Iris pigment epithelial cell (primary cell): Measurements from ENCODE around the gene PEX7.
"Not testable (repeated sequence)": the region's sequence is repeated elsewhere in the genome, so short reads cannot be mapped to it uniquely, and the experiment has no call there.

Source experiments
- DNase-seq: peaks from one replicate; pipeline ENCODE4 v3.0.0-alpha.2; 2011; ENCODE audit warnings: low read depth

PEX7 gene

DNA sequence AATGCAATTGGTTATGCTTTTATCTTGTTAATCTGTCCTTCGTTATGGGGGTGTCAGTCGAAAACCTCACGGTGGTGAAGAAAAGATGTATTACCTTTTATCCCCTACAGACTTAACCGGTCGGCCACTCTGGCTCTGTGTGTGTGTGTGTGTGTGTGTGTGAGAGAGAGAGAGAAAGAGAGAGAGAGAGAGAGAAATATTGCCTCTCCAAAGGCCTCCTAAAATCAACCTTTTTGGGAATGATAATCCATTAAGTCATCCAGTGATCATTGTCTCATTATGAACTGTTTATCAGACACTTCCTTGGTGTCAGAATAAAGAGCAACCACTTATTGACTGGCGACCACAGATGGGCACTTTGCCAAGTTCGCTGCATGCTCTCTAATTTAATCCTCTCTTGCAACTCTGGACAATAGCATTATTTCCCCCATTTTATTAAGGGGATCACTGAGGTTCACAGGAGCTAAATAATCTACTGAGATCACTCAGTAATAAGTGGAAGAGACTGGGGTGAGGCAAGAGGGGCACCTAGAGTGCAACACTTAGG is 130.4 kb downstream of the PEX7 start:
- no peak for DNase-seq

DNA sequence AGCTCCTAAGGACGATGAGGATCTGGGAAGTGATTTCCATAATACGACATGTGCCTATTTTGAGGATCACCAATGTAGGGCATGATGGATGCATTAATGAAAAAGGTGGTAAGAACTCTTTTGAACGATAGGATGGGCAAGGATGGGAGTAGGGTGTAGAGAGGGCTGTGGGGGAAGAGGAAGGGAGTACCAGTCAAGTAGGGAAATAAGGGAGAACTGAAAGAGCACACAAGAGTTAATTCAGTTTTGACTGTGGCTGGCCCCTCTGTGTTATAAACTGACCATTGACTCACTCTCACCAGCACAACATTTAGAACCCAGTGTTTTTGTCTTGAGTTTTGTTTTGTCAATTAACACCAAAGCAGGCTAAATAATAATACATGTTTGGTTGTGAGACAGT is 132.7 kb downstream of the PEX7 start:
- DNase-seq, result no peak

DNA sequence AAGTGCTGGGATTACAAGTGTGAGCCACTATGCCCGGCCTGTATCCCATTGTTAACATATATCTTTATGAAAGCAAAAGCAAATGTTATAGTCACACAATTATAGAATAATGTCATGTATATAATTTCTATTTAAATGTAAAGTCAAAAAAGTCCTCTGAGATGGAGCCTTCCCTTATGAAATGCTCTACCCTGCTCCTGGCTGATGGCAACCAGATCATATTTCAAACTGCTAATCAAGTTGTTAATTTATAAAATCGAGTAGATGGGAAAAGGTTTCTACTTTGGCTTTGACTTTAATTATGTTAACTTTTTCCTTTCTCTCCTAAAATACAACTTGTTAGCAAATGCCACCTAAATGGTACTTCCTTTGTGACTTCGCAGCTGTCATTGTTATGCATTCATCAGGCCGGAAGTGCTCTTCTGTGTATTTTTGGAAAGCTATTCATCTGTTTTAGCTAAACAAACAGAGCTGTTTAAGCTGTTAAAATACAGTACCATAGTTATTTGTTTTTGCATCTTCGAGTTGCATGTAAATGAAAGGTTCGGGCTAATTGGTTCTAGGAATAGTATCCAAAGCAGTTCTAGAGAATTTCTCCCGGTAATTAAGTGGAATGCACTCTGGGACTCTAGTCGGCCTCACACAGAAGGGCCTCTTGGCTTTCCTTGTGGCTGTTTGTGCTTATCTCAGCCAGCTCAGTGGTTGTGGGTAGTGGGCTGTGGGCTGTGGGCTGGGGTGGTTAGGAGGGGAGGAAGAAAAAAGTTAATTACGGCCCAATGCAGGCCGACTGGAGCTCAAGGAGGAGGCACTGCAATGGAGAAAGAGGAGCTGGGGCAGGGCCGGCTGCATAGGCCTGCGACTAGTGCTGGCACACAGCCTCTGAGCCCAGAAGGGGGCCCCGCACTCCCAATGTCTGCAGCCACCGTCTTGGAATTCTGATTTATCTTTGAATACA is 134.5 kb downstream of the PEX7 start:
- no peak for DNase-seq

DNA sequence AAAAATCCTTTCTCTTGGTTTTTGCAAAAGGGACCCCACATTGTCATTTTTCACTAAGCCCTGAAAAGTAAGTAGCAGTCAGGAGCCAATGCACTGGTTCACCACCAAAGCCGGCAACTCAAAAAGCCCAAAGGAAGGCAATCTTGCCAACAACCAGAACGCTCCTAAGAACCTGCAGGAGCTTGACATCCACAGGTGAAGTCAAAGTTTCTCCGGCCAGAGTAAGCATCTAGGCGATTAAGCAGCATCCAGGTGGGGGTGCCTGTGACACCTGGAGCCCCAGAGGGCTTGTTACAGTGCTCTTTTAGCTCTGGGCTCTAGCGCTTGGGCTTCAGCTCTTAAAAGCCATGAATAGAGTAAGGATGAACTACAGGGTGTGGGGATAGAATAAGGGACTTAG is 135.8 kb downstream of the PEX7 start:
- no peak for DNase-seq

DNA sequence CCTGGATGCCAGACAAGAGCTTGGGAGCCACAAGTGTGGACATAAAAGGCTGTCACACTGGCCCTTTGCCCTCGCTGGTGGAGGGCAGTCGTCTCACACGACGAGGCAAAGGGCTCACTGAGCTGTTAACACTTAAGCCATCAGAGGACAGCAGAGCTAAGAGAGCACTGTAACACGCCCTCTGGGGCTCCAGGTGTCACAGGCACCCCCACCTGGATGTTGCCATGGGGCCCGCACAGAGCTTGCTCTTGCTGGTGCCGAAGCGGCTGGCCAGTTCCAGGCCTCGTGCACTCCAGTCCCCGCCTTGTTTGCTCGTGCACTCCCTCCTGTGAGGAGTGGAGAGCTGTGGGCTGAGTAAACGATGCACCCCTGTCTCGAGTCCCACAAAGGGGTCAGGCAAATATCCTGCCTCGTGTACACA is 137.1 kb downstream of the PEX7 start:
- DNase-seq, result no peak

DNA sequence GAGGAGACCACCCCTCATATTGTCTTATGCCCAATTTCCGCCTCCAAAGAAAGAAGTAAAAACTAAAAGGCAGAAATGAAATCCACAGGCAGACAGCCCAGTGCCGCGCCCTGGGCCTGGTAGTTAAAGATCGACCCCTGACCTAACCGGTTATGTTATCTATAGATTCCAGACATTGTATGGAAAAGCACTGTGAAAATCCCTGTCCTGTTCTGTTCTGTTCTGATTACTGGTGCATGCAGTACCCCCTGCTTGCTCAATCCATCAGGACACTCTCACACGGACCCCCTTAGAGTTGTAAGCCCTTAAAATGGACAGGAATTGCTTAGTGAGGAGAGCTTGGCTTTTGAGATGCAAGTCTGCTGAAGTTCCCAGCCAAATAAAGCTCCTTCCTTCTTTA is 137.5 kb downstream of the PEX7 start:
- not testable (repeated sequence) for DNase-seq

DNA sequence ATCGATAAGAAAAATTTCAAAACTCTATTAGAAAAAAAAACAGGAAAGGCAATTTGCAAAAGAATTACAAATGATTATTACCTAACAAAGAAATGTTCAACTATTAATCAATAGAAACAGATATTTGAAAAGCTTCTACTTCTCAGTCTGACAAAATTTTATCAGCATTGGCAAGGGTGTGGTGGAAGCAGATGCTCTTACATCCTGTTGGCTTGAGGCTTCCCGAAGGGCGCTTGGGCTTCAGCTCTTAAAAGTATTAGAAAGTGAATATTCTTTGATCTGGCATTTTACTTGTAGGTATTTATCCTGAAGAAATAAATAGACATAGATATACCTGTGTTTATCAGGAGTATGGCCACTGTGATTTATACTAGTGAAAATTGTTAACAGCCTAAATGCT is 138.4 kb downstream of the PEX7 start:
- no peak for DNase-seq

DNA sequence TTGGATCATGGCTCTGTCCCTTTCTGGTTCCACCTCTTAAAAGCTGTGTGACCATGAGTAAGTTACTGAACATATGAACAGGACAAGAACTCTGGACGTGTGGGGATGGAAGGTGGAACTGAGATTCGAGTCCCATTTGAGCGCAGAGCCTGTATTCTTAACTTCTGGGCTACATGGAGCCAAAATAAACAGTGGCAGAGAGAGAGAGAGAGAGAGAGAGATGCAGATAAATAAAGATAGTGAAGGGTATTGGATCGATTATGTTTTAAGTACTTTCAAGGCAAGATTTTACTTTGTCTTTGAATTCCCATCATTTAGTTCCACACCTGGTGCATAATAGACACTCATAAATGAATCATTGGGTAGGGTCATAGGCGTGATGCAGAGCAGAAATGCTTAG is 139.5 kb downstream of the PEX7 start:
- DNase-seq, result no peak

DNA sequence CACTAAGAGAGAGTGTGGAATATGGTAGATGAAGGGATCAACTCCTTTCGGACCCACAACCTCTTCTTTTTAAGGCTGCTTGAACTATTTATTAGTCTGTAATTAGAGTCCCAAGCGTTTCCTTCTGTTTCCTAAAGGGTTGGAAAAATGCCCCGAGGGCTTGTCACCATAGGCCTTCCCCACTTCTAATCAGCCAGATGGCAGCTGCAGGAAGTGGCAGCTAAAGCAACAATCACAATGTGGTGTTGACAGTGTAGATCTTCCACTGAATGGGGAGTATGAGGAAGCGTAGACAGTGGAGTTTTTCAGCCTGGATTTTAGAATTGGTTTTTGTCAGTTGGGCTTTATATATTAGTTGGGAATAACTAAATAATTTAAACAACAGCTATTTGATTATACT is 140.3 kb downstream of the PEX7 start:
- DNase-seq, result no peak

DNA sequence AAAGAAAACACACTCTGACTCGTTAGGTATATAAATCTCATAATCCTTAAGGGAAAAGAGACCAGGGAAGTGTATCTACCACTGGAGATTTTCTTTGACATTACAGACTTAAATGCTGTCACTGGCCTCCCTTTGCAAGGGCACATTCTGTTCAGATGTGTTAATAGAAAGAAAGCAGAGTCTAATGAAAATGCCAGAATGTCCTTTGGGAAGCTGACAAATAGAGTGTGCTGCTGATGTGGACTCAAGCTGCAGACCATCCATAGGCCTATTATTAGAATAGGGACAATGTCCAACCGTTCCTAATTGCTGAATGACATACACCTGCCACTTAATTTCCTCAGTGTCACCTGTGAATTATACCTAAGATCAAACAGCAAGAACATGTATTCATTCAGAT is 140.9 kb downstream of the PEX7 start:
- no peak for DNase-seq
